Mesothelial cell of epicardium (in vitro differentiated cells): Measurements from ENCODE around the gene NUPR2. TPM values are rescaled to one million over a fixed set of nuclear protein-coding genes. Genes with fewer than 3 reads are reported as not detected.
A peak's percentile ranks its signal among the peaks of the same experiment; 100 is the strongest.
"Not testable (repeated sequence)": the region's sequence is repeated elsewhere in the genome, so short reads cannot be mapped to it uniquely, and the experiment has no call there.

ENCODE experiments used
- DNase-seq, 2 experiments: peaks; one replicate each; pipeline ENCODE4 v3.0.0; 2021; ENCODE audit warnings: low spot score in 2 of 2; ENCODE audit not compliant: unreplicated experiment in 2 of 2
- H3K27ac Mint-ChIP-seq: 2 replicates; pipeline ENCODE4 v1.8.0; 2021; ENCODE audit warnings: mixed read lengths
- H3K27me3 Mint-ChIP-seq: 2 replicates; pipeline ENCODE4 v1.8.0; 2021; ENCODE audit warnings: low read depth, mixed read lengths
- H3K36me3 Mint-ChIP-seq: 2 replicates; pipeline ENCODE4 v1.8.0; 2021; ENCODE audit warnings: mixed read lengths
- H3K4me1 Mint-ChIP-seq: 2 replicates; pipeline ENCODE4 v1.8.0; 2021; ENCODE audit warnings: mixed read lengths
- H3K4me3 Mint-ChIP-seq: 2 replicates; pipeline ENCODE4 v1.8.0; 2021; ENCODE audit warnings: mild to moderate bottlenecking, moderate library complexity, mixed read lengths
- H3K9me3 Mint-ChIP-seq: 2 replicates; pipeline ENCODE4 v1.8.0; 2021; ENCODE audit warnings: mixed read lengths
- CTCF ChIP-seq: fragments of 200-600 bp; sonication (generic); IDR thresholded peaks from one replicate; pipeline ENCODE4 v1.5.0; 2021; ENCODE audit warnings: antibody characterized with exemption; ENCODE audit not compliant: unreplicated experiment
- total RNA-seq: library from RNA; stranded (reverse); gene quantifications from 3 replicates; pipeline ENCODE4 v1.2.1, GENCODE V29; 2021

Gene NUPR2
- total RNA-seq, 1 donor from 2014 or later = not detected

- no peak for DNase-seq
- Mint-ChIP-seq H3K36me3 (no peaks in the 10 kb centered on the region), H3K9me3 (peaks cover 47% of the 10 kb centered on the region), H3K4me1 (no peaks in the 10 kb centered on the region), H3K27me3 (no peaks in the 10 kb centered on the region), H3K27ac (no peak overlapping the region), H3K4me3 (no peak overlapping the region)
- no peak for TF ChIP-seq CTCF
Measured at GRCh38 chr7:56121440-56121839, 5.2 kb upstream of the NUPR2 start.

GRCh38 chr7:56112244-56112643, 4.0 kb downstream of the NUPR2 start:
- not testable (repeated sequence) for H3K27ac Mint-ChIP-seq, H3K27me3 Mint-ChIP-seq, DNase-seq, H3K4me3 Mint-ChIP-seq, H3K4me1 Mint-ChIP-seq, H3K36me3 Mint-ChIP-seq
- H3K9me3 Mint-ChIP-seq = peaks cover 14% of the 10 kb centered on the region

GRCh38 chr7:56110611-56111010, 5.6 kb downstream of the NUPR2 start:
- H3K4me1 Mint-ChIP-seq = peaks cover 6% of the 10 kb centered on the region
- no peak overlapping the region for H3K27ac Mint-ChIP-seq
- H3K36me3 Mint-ChIP-seq = peaks cover 2% of the 10 kb centered on the region
- H3K9me3 Mint-ChIP-seq = peaks cover 14% of the 10 kb centered on the region
- DNase-seq = no peak
- H3K27me3 Mint-ChIP-seq = peaks cover 4% of the 10 kb centered on the region
- no peak for TF ChIP-seq CTCF
- H3K4me3 Mint-ChIP-seq = no peak overlapping the region

GRCh38 chr7:56107954-56108258, 8.3 kb downstream of the NUPR2 start:
- H3K27ac Mint-ChIP-seq = no peak overlapping the region
- peaks cover 7% of the 10 kb centered on the region for H3K36me3 Mint-ChIP-seq
- no peak for DNase-seq
- TF ChIP-seq CTCF = no peak
- peaks cover 7% of the 10 kb centered on the region for H3K9me3 Mint-ChIP-seq
- peaks cover 15% of the 10 kb centered on the region for H3K4me1 Mint-ChIP-seq
- H3K4me3 Mint-ChIP-seq = peak overlapping the region; percentile 2
- peaks cover 4% of the 10 kb centered on the region for H3K27me3 Mint-ChIP-seq

GRCh38 chr7:56106108-56107073, 9.8 kb downstream of the NUPR2 start, which contains the start of gene CHCHD2:
TSS of gene CHCHD2 (minus strand) at chr7:56106476. CDS start at chr7:56106413, 63 bp downstream.
- peaks cover 7% of the 10 kb centered on the region for H3K9me3 Mint-ChIP-seq
- peaks cover 13% of the 10 kb centered on the region for H3K36me3 Mint-ChIP-seq
- peak within 1 kb of the TSS; percentile 95 for H3K4me3 Mint-ChIP-seq
- no peak for TF ChIP-seq CTCF
- peak within 1 kb of the TSS; percentile 98 for H3K27ac Mint-ChIP-seq
- peaks cover 4% of the 10 kb centered on the region for H3K27me3 Mint-ChIP-seq
- H3K4me1 Mint-ChIP-seq = peaks cover 15% of the 10 kb centered on the region
- DNase-seq = peak; percentile 81 to 84

GRCh38 chr7:56105508-56105907, 10.7 kb downstream of the NUPR2 start:
- H3K9me3 Mint-ChIP-seq = peaks cover 7% of the 10 kb centered on the region
- DNase-seq = no peak
- peaks cover 19% of the 10 kb centered on the region for H3K36me3 Mint-ChIP-seq
- peaks cover 15% of the 10 kb centered on the region for H3K4me1 Mint-ChIP-seq
- peak overlapping the region; percentile 98 for H3K27ac Mint-ChIP-seq
- TF ChIP-seq CTCF = no peak
- peak overlapping the region; percentile 95 for H3K4me3 Mint-ChIP-seq
- H3K27me3 Mint-ChIP-seq = peaks cover 4% of the 10 kb centered on the region

- H3K9me3 Mint-ChIP-seq, DNase-seq, H3K4me3 Mint-ChIP-seq, H3K27me3 Mint-ChIP-seq, H3K27ac Mint-ChIP-seq: not testable (repeated sequence)
- Mint-ChIP-seq H3K4me1 (peaks cover 15% of the 10 kb centered on the region), H3K36me3 (peaks cover 25% of the 10 kb centered on the region)
Measured at GRCh38 chr7:56104138-56104537, 12.1 kb downstream of the NUPR2 start.
